SK-N-SH (cell line): Measurements from ENCODE around the gene IGF1R. TPM values are rescaled to one million over a fixed set of nuclear protein-coding genes. Genes with fewer than 3 reads are reported as not detected.

Experiments
- CTCF ChIA-PET: fragments of 300-600, 350-600 bp; formaldehyde crosslinking; extraction: SDS; loops from one replicate; lab custom pipeline; 2021; lab: Yijun Ruan, JAX
- POLR2A ChIA-PET: fragments of 350-600 bp; sonication (Branson Sonifier 250); formaldehyde crosslinking; extraction: SDS; loops from one replicate; lab custom pipeline; 2020; ENCODE audit warnings: antibody characterized with exemption, inconsistent platforms; lab: Yijun Ruan, JAX
- DNase-seq: peaks from one replicate; pipeline ENCODE4 v3.0.0; 2012
- H2AFZ ChIP-seq: fragments of 200-600 bp; sonication (generic); 2 replicates; pipeline ENCODE4 v1.8.1; 2016; ENCODE audit warnings: antibody characterized with exemption, mild to moderate bottlenecking, low read depth
- H3F3A ChIP-seq: fragments of 200-600 bp; sonication (generic); replicated peaks from 2 replicates; pipeline ENCODE3; 2016; ENCODE audit warnings: antibody characterized with exemption, mild to moderate bottlenecking; ENCODE audit not compliant: insufficient read depth
- H3K27ac ChIP-seq, 2 experiments: fragments of 200-500 bp in 1 of 2; fragments of 200-600 bp in 1 of 2; sonication (Bioruptor generic) in 1 of 2; sonication (generic), shearing (Covaris generic) in 1 of 2; 2 replicates each; pipeline versions ENCODE4 v1.5.1 to v1.6.1; 2014 to 2016; ENCODE audit warnings: low read depth in 2 of 2, inconsistent platforms in 1 of 2, low read length in 1 of 2, mild to moderate bottlenecking in 1 of 2, mixed read lengths in 1 of 2
- H3K27me3 ChIP-seq: fragments of 200-600 bp; sonication (generic), shearing (Covaris generic); 2 replicates; pipeline ENCODE4 v1.6.1; 2016; ENCODE audit warnings: mixed run types; ENCODE audit not compliant: insufficient read depth
- H3K36me3 ChIP-seq, 2 experiments: fragments of 200-500 bp in 1 of 2; fragments of 200-600 bp in 1 of 2; sonication (Bioruptor generic) in 1 of 2; sonication (generic) in 1 of 2; replicated peaks in 1 of 2; 2 replicates each; pipeline versions ENCODE3 to v1.5.1; 2014 to 2016; ENCODE audit warnings: low read length in 1 of 2, mild to moderate bottlenecking in 1 of 2; ENCODE audit not compliant: insufficient read depth in 2 of 2, control insufficient read depth in 1 of 2
- H3K4me1 ChIP-seq, 2 experiments: fragments of 200-500 bp in 1 of 2; fragments of 200-600 bp in 1 of 2; sonication (Bioruptor generic) in 1 of 2; sonication (generic), shearing (Covaris generic) in 1 of 2; 2 replicates each; pipeline versions ENCODE4 v1.5.1 to v1.6.1; 2014 to 2016; ENCODE audit warnings: low read depth in 1 of 2, low read length in 1 of 2, mixed run types in 1 of 2; ENCODE audit not compliant: insufficient read depth in 2 of 2, control insufficient read depth in 1 of 2
- H3K4me2 ChIP-seq: fragments of 200-600 bp; sonication (generic), shearing (Covaris generic); 2 replicates; pipeline ENCODE4 v1.6.1; 2017; ENCODE audit warnings: mixed run types
- H3K4me3 ChIP-seq, 2 experiments: fragments of 200-500 bp in 1 of 2; fragments of 200-600 bp in 1 of 2; sonication (Bioruptor generic) in 1 of 2; sonication (generic), shearing (Covaris generic) in 1 of 2; 2 replicates each; pipeline versions ENCODE4 v1.5.1 to v1.8.1; 2014 to 2016; ENCODE audit warnings: low read depth in 2 of 2, inconsistent platforms in 1 of 2, low read length in 1 of 2, mild to moderate bottlenecking in 1 of 2, mixed read lengths in 1 of 2, moderate library complexity in 1 of 2
- H3K79me2 ChIP-seq: fragments of 200-600 bp; sonication (generic); 2 replicates; pipeline ENCODE4 v1.8.1; 2017; ENCODE audit warnings: mild to moderate bottlenecking; ENCODE audit not compliant: insufficient read depth
- H3K9ac ChIP-seq: fragments of 200-600 bp; sonication (generic); 2 replicates; pipeline ENCODE4 v1.6.1; 2017; ENCODE audit warnings: mixed run types
- H3K9me2 ChIP-seq: fragments of 200-600 bp; sonication (generic); 2 replicates; pipeline ENCODE4 v1.6.1; 2017; ENCODE audit warnings: mixed run types
- H3K9me3 ChIP-seq: fragments of 200-600 bp; sonication (generic); 2 replicates; pipeline ENCODE4 v1.6.1; 2017; ENCODE audit warnings: mixed run types, mild to moderate bottlenecking, moderate library complexity
- H4K20me1 ChIP-seq: fragments of 200-600 bp; sonication (generic); 2 replicates; pipeline ENCODE4 v1.6.1; 2017; ENCODE audit warnings: mild to moderate bottlenecking, mixed run types; ENCODE audit not compliant: insufficient read depth
- FOSL2 ChIP-seq: IDR thresholded peaks from 2 replicates; pipeline ENCODE4 v1.4.0; 2012; ENCODE audit warnings: low read depth, mild to moderate bottlenecking, moderate library complexity, borderline replicate concordance
- FOXJ3 ChIP-seq: sonication (generic); formaldehyde crosslinking; IDR thresholded peaks from 2 replicates; pipeline ENCODE4 v1.5.1; 2020; ENCODE audit warnings: mild to moderate bottlenecking, missing genetic modification reagents
- GABPA ChIP-seq: IDR thresholded peaks from 2 replicates; pipeline ENCODE4 v1.4.0; 2012; ENCODE audit warnings: low read depth, mild to moderate bottlenecking
- NFIC ChIP-seq: IDR thresholded peaks from 2 replicates; pipeline ENCODE4 v1.4.0; 2012; ENCODE audit warnings: borderline replicate concordance
- RCOR1 ChIP-seq: fragments of 150-350 bp; IDR thresholded peaks from 2 replicates; pipeline ENCODE4 v1.6.1; 2017; ENCODE audit warnings: antibody characterized with exemption, low read length
- RFX5 ChIP-seq: IDR thresholded peaks from 2 replicates; pipeline ENCODE4 v1.6.1; 2012; ENCODE audit warnings: mild to moderate bottlenecking, improper control_type of control experiment, low read length
- RXRA ChIP-seq: IDR thresholded peaks from 2 replicates; pipeline ENCODE4 v1.4.0; 2012; ENCODE audit warnings: low read depth, mild to moderate bottlenecking, borderline replicate concordance
- SIN3A ChIP-seq: IDR thresholded peaks from 2 replicates; pipeline ENCODE4 v1.6.1; 2012; ENCODE audit warnings: low read depth, mild to moderate bottlenecking, low read length, moderate library complexity, borderline replicate concordance
- TEAD4 ChIP-seq: IDR thresholded peaks from 2 replicates; pipeline ENCODE4 v1.4.0; 2012; ENCODE audit warnings: mild to moderate bottlenecking, borderline replicate concordance; ENCODE audit not compliant: insufficient read depth
- YY1 ChIP-seq: IDR thresholded peaks from 2 replicates; pipeline ENCODE4 v1.4.0; 2012; ENCODE audit warnings: low read depth, mild to moderate bottlenecking
- WGBS: methylation state at CpG from one replicate; pipeline ENCODE4 v1.1.6; 2017; ENCODE audit warnings: low lambda C conversion rate; 5-methylcytosine and 5-hydroxymethylcytosine counted together
- polyA plus RNA-seq, 3 experiments: library from polyadenylated mRNA; depleted of rRNA; stranded (reverse); fragments of >200 nt; gene quantifications; 2 replicates each; pipeline ENCODE4 v1.2.3, GENCODE V29; 2012
- TF ChIP-seq, protein P1 (sequence below): IDR thresholded peaks from 2 replicates; pipeline ENCODE4 v1.4.0; 2012; ENCODE audit warnings: low read depth, borderline replicate concordance
- TF ChIP-seq, protein P2 (sequence below): IDR thresholded peaks from 2 replicates; pipeline ENCODE4 v1.4.0; 2012; ENCODE audit warnings: low read depth, borderline replicate concordance

The IGF1R gene
- polyA plus RNA-seq, 1 of the 3 experiments (the other 2 are of a cell fraction), result 9.5 TPM

DNA sequence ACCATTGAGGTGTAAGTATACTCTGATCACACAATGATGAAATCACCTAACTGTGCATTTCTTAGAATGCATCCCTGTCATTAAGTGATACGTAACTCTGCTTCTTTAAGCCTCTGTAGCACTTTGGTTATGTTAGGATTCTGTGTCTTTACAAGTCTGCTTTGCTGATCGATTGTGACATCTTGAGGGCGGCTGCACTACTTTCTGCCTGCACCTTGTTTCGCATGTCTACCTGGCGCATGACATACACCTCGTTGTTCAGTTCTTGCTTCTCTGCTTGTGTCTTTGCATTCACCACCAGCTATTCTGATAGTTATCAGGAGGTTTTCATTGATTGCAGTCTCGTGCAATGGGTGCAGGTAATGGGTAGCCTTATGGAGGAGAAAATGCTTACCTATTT, 32.7 kb downstream of the IGF1R start:
- ChIA-PET CTCF (interaction anchor here (2.1 kb wide), 1 partner anchor 22 kb away, joined by 7 read pairs; no protein-coding TSS in a partner anchor), POLR2A (no interaction called here)
- Histone ChIP-seq H4K20me1 (peaks cover 17% of the 10 kb centered on the region; the same call in 1 of the 2 replicates), H3K9me2 (no peaks in the 10 kb centered on the region), H3K9ac (no peak overlapping the region), H3K27ac (no peak overlapping the region), H3K4me2 (no peak overlapping the region), H2AFZ (no peak overlapping the region), H3F3A (no peaks in the 10 kb centered on the region), H3K27me3 (no peaks in the 10 kb centered on the region), H3K4me1 (peaks cover 7 to 14% of the 10 kb centered on the region in 2 experiments; a peak in 2 of 4 replicates), H3K4me3 (no peak overlapping the region), H3K79me2 (peaks cover 95% of the 10 kb centered on the region), H3K36me3 (no peaks in the 10 kb centered on the region), H3K9me3 (no peaks in the 10 kb centered on the region)
- WGBS, result 95% methylated on average over 7 of the region's 7 CpGs
- no peak for DNase-seq
- no peak for TF ChIP-seq RCOR1
- no peak for TF ChIP-seq FOSL2
- TF ChIP-seq, protein P1, sequence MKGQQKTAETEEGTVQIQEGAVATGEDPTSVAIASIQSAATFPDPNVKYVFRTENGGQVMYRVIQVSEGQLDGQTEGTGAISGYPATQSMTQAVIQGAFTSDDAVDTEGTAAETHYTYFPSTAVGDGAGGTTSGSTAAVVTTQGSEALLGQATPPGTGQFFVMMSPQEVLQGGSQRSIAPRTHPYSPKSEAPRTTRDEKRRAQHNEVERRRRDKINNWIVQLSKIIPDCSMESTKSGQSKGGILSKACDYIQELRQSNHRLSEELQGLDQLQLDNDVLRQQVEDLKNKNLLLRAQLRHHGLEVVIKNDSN, result no peak
- TF ChIP-seq SIN3A, result no peak
- no peak for TF ChIP-seq GABPA

DNA sequence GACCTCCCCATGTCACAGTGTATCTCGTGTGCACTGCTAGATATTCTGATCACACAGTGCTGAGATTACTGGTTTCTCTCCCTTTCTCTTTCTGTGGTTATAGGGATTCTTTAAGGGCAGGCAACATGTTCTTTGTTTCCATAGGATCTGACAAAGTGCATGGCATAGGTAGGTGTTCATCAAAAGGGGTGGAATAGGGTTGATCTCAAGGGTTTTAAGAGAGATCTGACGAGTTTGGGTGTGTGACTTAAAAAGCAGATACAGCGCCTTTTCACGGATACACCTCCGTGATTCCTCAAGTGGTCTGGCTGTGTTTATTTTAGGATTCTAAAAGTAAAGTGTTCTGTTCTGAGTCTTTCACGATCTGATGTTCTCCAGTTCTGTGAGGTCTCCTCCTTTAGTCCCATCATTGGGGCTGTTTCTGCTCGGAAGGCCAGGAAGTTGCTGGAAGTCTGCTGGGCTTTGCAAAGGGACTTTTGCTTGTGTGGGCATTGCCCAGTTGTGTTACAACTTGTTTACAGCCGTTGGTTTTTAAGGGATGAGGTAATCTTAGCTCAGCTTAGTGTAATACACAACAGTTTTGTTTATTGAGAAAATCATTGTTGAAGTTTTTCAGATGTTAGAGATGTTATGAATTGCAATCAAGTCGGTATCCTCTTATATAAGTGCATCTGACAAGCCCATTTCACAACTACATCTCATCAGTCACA, 34.8 kb downstream of the IGF1R start:
- no peak overlapping the region for H3K4me3 ChIP-seq
- no peaks in the 10 kb centered on the region for H3K36me3 ChIP-seq
- H3K79me2 ChIP-seq, result peaks cover 96% of the 10 kb centered on the region
- CTCF ChIA-PET, result interaction anchor here (1.2 to 2.2 kb wide), 5 partner anchors 8 to 25 kb away, joined by 3 to 8 read pairs (median 7); no protein-coding TSS in a partner anchor
- H3K9me3 ChIP-seq, result no peaks in the 10 kb centered on the region
- H3K27ac ChIP-seq, result no peak overlapping the region
- no peaks in the 10 kb centered on the region for H3K9me2 ChIP-seq
- no peak overlapping the region for H3K4me2 ChIP-seq
- no peaks in the 10 kb centered on the region for H3K27me3 ChIP-seq
- WGBS, result 87% methylated on average over 9 of the region's 9 CpGs
- peaks cover 30% of the 10 kb centered on the region; the same call in 1 of the 2 replicates for H4K20me1 ChIP-seq
- POLR2A ChIA-PET, result no interaction called here
- peaks cover 7 to 18% of the 10 kb centered on the region in 2 experiments; a peak in 2 of 4 replicates for H3K4me1 ChIP-seq
- DNase-seq, result no peak
- no peaks in the 10 kb centered on the region for H3F3A ChIP-seq
- TF ChIP-seq RFX5 (no peak), NFIC (no peak), FOXJ3 (no peak), RXRA (no peak), TEAD4 (no peak), YY1 (no peak)
- TF ChIP-seq, protein P2, sequence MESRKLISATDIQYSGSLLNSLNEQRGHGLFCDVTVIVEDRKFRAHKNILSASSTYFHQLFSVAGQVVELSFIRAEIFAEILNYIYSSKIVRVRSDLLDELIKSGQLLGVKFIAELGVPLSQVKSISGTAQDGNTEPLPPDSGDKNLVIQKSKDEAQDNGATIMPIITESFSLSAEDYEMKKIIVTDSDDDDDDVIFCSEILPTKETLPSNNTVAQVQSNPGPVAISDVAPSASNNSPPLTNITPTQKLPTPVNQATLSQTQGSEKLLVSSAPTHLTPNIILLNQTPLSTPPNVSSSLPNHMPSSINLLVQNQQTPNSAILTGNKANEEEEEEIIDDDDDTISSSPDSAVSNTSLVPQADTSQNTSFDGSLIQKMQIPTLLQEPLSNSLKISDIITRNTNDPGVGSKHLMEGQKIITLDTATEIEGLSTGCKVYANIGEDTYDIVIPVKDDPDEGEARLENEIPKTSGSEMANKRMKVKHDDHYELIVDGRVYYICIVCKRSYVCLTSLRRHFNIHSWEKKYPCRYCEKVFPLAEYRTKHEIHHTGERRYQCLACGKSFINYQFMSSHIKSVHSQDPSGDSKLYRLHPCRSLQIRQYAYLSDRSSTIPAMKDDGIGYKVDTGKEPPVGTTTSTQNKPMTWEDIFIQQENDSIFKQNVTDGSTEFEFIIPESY, result no peak
- H2AFZ ChIP-seq, result no peak overlapping the region
- H3K9ac ChIP-seq, result no peak overlapping the region
